Large intestine (tissue), 12 donors: ENCODE results near the gene AKAP11. TPM values are rescaled to one million over a fixed set of nuclear protein-coding genes. Genes with fewer than 3 reads are reported as not detected.
"Not testable (repeated sequence)": the region's sequence is repeated elsewhere in the genome, so short reads cannot be mapped to it uniquely, and the experiment has no call there.

Experiments used
- DNase-seq, 2 donors: peaks; one replicate each; pipeline versions ENCODE4 v3.0.0 to v3.0.0-alpha.2; 2013
- H3K27ac ChIP-seq: one replicate; pipeline ENCODE4 v1.5.1; 2013; ENCODE audit warnings: low read length
- H3K27me3 ChIP-seq: 2 replicates; pipeline ENCODE4 v1.6.1; 2013; ENCODE audit warnings: low read length; ENCODE audit not compliant: control insufficient read depth, insufficient read depth
- H3K36me3 ChIP-seq: 2 replicates; pipeline ENCODE4 v1.6.1; 2013; ENCODE audit warnings: low read length; ENCODE audit not compliant: control insufficient read depth, insufficient read depth
- H3K4me1 ChIP-seq: one replicate; pipeline ENCODE4 v1.6.1; 2013; ENCODE audit warnings: low read length; ENCODE audit not compliant: control insufficient read depth, insufficient read depth
- H3K4me3 ChIP-seq: one replicate; pipeline ENCODE4 v1.5.1; 2013; ENCODE audit warnings: low read length
- H3K9me3 ChIP-seq: one replicate; pipeline ENCODE4 v1.6.1; 2013; ENCODE audit warnings: mild to moderate bottlenecking, low read depth, low read length, moderate library complexity; ENCODE audit not compliant: control insufficient read depth
- WGBS: methylation state at CpG from one replicate; pipeline ENCODE4 v1.1.5; 2013; ENCODE audit warnings: low lambda C conversion rate; ENCODE audit not compliant: insufficient coverage; 5-methylcytosine and 5-hydroxymethylcytosine counted together
- long read RNA-seq, 11 donors: transcript quantifications; one replicate each; lab custom pipeline, GENCODE V29; 2026
- polyA plus RNA-seq: library from polyadenylated mRNA; unstranded; fragments of 120-200 nt; gene quantifications from one replicate; pipeline ENCODE4 v1.2.1, GENCODE V29; 2013

The AKAP11 gene
- polyA plus RNA-seq: 28.2 TPM
- long read RNA-seq, donor 1: 0 reads
- long read RNA-seq, donor 2: 0 reads
- long read RNA-seq, donor 3: 0 reads
- long read RNA-seq, donor 4: 0 reads
- long read RNA-seq, donor 5: 0 reads
- long read RNA-seq, donor 6, partial matches to known transcripts: 6 of 6 reads
- long read RNA-seq, donor 6, other reads (novel, unspliced or antisense): 0 of 6 reads
- long read RNA-seq, donor 7, full-length matches to known transcripts: 1 of 1 reads
- long read RNA-seq, donor 7, partial matches to known transcripts: 0 of 1 reads
- long read RNA-seq, donor 7, other reads (novel, unspliced or antisense): 0 of 1 reads
- long read RNA-seq, donor 8, partial matches to known transcripts: 11 of 11 reads
- long read RNA-seq, donor 8, other reads (novel, unspliced or antisense): 0 of 11 reads
- long read RNA-seq, donor 9: 0 reads
- long read RNA-seq, donor 10, partial matches to known transcripts: 8 of 8 reads
- long read RNA-seq, donor 10, other reads (novel, unspliced or antisense): 0 of 8 reads
- long read RNA-seq, donor 11: 0 reads

- no peaks in the 10 kb centered on the region for H3K27me3 ChIP-seq
- H3K4me3 ChIP-seq: peak within 1 kb of the TSS; percentile 89
- peak within 1 kb of the TSS; percentile 85 for H3K27ac ChIP-seq
- no peaks in the 10 kb centered on the region for H3K36me3 ChIP-seq
- H3K9me3 ChIP-seq: no peaks in the 10 kb centered on the region
- peak; percentile 48 to 83 for DNase-seq
- no CpG with 5 or more reads among the region's 59 CpGs for WGBS
- peaks cover 4% of the 10 kb centered on the region for H3K4me1 ChIP-seq
Measured at GRCh38 chr13:42272115-42272803, at the start of gene AKAP11. AKAP11 (plus strand) TSS chr13:42272152; CDS start chr13:42286349, 14,197 bp downstream.

- no peaks in the 10 kb centered on the region for H3K4me1 ChIP-seq
- no peaks in the 10 kb centered on the region for H3K9me3 ChIP-seq
- H3K36me3 ChIP-seq: peaks cover 14% of the 10 kb centered on the region
- no peak overlapping the region for H3K27ac ChIP-seq
- no peaks in the 10 kb centered on the region for H3K27me3 ChIP-seq
- 100% methylated on average over 1 of the region's 4 CpGs for WGBS
- no peak for DNase-seq
- H3K4me3 ChIP-seq: no peak overlapping the region
Measured at GRCh38 chr13:42223681-42224080, 48.3 kb upstream of the AKAP11 start.

GRCh38 chr13:42225051-42225450, 46.9 kb upstream of the AKAP11 start:
- Histone ChIP-seq H3K27me3 (no peaks in the 10 kb centered on the region), H3K4me3 (no peak overlapping the region), H3K27ac (no peak overlapping the region), H3K9me3 (no peaks in the 10 kb centered on the region), H3K36me3 (peaks cover 9% of the 10 kb centered on the region), H3K4me1 (no peaks in the 10 kb centered on the region)
- no peak for DNase-seq
- no CpG with 5 or more reads among the region's 2 CpGs for WGBS

DNA sequence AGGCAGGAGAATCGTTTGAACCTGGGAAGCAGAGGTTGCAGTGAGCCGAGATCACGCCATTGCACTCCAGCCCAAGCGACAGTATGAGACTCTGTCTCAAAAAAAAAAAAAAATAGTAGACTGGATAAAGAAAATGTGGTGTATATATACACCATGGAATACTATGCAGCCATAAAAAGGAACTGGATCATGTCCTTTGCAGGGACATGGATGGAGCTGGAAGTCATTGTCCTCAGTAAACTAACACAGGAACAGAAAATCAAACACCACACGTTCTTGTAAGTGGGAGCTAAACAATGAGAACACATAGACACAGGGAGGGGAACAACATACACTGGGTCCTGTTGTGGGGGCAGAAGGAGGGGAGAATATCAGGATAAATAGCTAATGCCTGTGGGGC, 45.2 kb upstream of the AKAP11 start:
- H3K36me3 ChIP-seq, H3K4me1 ChIP-seq, DNase-seq, H3K9me3 ChIP-seq, H3K27ac ChIP-seq, H3K27me3 ChIP-seq, H3K4me3 ChIP-seq: not testable (repeated sequence)
- WGBS: no CpG with 5 or more reads among the region's 5 CpGs

- no peaks in the 10 kb centered on the region for H3K4me1 ChIP-seq
- H3K9me3 ChIP-seq: no peaks in the 10 kb centered on the region
- peaks cover 10% of the 10 kb centered on the region for H3K36me3 ChIP-seq
- no peaks in the 10 kb centered on the region for H3K27me3 ChIP-seq
- H3K27ac ChIP-seq: no peak overlapping the region
- 92% methylated on average over 1 of the region's 1 CpG for WGBS
- DNase-seq: no peak
- no peak overlapping the region for H3K4me3 ChIP-seq
Measured at GRCh38 chr13:42228527-42228926, 43.4 kb upstream of the AKAP11 start.

DNA sequence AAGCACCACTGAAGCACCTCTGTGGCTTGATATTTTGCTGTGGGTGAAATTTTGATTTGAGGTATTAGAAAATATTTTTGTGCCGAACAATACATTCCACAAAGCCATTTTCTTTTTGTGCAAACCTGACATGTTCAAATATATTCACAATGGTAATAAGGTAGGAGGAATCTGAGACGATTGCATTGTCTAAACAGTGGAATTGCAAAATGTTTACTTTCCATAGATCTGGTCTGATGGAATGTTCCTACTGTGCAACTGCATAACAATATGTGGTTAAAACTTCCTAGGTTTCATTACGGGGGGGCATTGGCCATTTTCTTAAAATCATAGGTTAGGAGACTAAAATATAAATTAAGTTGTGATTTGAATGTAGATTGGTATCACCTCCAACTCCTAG, 42.7 kb upstream of the AKAP11 start:
- no peak for DNase-seq
- Histone ChIP-seq H3K27me3 (no peaks in the 10 kb centered on the region), H3K4me1 (no peaks in the 10 kb centered on the region), H3K4me3 (no peak overlapping the region), H3K36me3 (peaks cover 7% of the 10 kb centered on the region), H3K27ac (no peak overlapping the region), H3K9me3 (no peaks in the 10 kb centered on the region)
- WGBS: no CpG with 5 or more reads among the region's 3 CpGs

DNA sequence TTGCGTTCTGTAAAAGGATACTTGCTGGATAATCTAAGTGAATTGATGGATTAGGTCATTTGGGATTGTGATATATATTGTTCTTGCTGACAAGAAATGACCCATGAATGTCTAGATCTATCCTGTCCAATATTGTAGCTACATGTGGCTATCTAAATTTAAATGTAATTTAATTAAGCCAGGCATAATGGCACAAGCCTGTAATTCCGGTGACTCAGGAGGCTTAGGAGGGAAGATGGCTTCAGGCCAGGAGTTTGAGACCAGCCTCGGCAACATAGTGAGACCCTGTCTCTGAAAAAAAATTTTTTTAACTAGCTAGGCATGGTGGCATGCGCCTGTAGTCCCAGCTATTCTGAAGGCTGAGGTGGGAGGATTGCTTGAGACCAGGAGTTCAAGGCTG, 39.3 kb upstream of the AKAP11 start:
- no CpG with 5 or more reads among the region's 4 CpGs for WGBS

GRCh38 chr13:42233726-42234125, 38.2 kb upstream of the AKAP11 start:
- H3K4me1 ChIP-seq: no peaks in the 10 kb centered on the region
- peaks cover 4% of the 10 kb centered on the region for H3K36me3 ChIP-seq
- H3K27ac ChIP-seq: no peak overlapping the region
- whole genome bisulfite sequencing: no CpG with 5 or more reads among the region's 1 CpG
- H3K27me3 ChIP-seq: no peaks in the 10 kb centered on the region
- no peak for DNase-seq
- H3K4me3 ChIP-seq: no peak overlapping the region
- no peaks in the 10 kb centered on the region for H3K9me3 ChIP-seq

More for the DNA sequence above, 39.3 kb upstream of the AKAP11 start:
- H3K27ac ChIP-seq: no peak overlapping the region
- H3K27me3 ChIP-seq: no peaks in the 10 kb centered on the region
- H3K4me3 ChIP-seq: no peak overlapping the region
- H3K36me3 ChIP-seq: peaks cover 4% of the 10 kb centered on the region
- DNase-seq: no peak
- H3K4me1 ChIP-seq: no peaks in the 10 kb centered on the region
- H3K9me3 ChIP-seq: no peaks in the 10 kb centered on the region

DNA sequence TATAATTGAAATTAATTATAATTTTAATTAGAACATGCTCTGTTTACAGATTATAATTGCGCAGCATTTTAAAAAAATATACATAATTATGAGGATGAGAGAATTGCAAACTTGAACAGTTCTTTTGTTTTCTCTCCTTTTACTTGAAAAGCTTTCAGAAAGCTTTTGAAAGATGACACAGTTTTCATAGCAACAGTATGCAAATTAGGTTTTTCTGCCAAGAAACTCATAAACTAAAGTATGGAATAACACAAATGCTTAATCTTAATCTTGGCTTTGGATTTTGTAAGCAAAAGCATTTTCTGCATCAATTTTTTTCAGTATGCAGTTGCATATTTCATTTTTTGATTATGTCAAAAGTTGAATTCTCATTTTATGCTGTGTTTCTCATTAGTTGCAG, 32.8 kb upstream of the AKAP11 start:
- H3K4me3 ChIP-seq: no peak overlapping the region
- H3K4me1 ChIP-seq: no peaks in the 10 kb centered on the region
- H3K27me3 ChIP-seq: no peaks in the 10 kb centered on the region
- H3K27ac ChIP-seq: no peak overlapping the region
- no peak for DNase-seq
- no peaks in the 10 kb centered on the region for H3K36me3 ChIP-seq
- H3K9me3 ChIP-seq: no peaks in the 10 kb centered on the region
- WGBS: 100% methylated on average over 1 of the region's 1 CpG

DNA sequence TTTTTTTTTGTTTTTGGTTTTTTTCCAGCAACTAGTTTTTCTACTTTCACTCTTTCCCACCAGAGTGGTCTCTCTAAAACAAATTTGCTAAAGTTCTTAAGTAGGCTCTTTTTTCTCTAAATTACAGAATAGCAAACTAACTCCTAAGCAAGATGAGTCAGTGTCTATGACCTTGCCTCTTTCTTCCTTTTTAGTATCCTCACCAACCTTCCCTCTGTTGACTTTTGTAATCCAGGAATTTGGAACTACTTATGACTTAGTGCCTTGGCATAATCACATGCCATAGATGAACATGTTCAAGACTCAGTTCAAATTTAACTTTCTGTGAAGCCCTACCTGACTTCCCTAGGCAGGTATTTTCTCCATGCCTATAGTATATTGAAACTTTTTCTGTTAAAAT, 32.3 kb upstream of the AKAP11 start:
- Histone ChIP-seq H3K27me3 (no peaks in the 10 kb centered on the region), H3K9me3 (no peaks in the 10 kb centered on the region), H3K27ac (no peak overlapping the region), H3K4me1 (no peaks in the 10 kb centered on the region), H3K4me3 (no peak overlapping the region), H3K36me3 (no peaks in the 10 kb centered on the region)
- DNase-seq: no peak
